HG02970 (cell line): ENCODE data around the gene ZNF771.
"Not testable (repeated sequence)": the region's sequence is repeated elsewhere in the genome, so short reads cannot be mapped to it uniquely, and the experiment has no call there.

Source experiments
- ATAC-seq: cut with Tn5 transposase; IDR thresholded peaks from one replicate; pipeline ENCODE4 v1.9.1; 2021; ENCODE audit warnings: mild to moderate bottlenecking, moderate library complexity, moderate number of reproducible peaks; ENCODE audit not compliant: unreplicated experiment, low FRiP score

ZNF771 gene

GRCh38 chr16:30429678-30430427 lies 22.4 kb downstream of the ZNF771 start, which contains the start of gene DCTPP1:
TSS of gene DCTPP1 (minus strand) at chr16:30430030. CDS start at chr16:30429980, 50 bp downstream.
- ATAC-seq: peak; percentile 98

DNA sequence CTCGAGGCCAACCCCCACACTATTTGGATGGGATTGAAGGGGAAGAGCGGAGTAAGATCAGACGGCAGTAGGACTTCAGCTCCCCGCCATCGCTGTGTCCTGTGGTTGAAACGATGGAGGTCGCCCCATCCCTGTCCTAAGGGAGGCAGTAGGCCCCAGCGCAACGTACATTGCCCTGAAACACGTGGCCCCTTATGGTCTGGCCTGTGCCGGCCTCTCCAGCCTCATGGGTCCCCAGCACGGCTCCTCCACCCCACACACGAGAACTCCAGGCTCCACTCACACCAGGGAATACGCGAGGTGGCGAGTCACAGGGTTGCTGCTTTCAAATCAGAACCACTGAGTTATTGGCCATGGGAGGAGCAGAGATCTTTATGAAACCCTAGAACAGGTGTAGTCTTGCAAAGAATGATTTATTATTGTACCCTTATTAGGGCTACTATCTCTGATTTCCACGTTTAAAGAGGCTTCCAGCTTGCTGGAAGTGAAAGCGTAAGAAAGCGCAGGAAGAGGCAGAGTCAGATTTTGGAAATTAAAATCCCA lies 23.1 kb downstream of the ZNF771 start:
- ATAC-seq: no peak

DNA sequence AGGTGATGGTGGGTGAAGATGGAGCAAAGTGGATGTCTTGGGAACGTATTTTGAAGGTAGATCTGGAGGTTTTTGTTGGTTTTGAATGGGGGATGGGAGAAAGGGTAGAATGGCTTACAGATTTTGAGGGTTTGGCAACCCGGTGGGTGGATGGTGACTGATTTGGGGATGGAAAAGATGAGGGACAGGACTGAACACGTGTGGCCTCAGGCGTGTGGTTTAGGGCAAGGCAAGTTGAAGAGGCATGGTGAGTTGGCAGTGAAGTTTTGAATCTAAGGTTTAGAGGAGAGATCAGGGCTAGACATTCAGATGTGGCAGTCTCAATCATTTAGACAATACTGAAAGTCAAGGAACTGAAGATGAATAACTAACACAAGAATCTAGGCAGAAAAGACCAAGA lies 27.4 kb downstream of the ZNF771 start:
- no peak for ATAC-seq

GRCh38 chr16:30437511-30438046 lies 30.2 kb downstream of the ZNF771 start:
- no peak for ATAC-seq

- no peak for ATAC-seq
Observed at GRCh38 chr16:30438835-30439234, 31.4 kb downstream of the ZNF771 start.

DNA sequence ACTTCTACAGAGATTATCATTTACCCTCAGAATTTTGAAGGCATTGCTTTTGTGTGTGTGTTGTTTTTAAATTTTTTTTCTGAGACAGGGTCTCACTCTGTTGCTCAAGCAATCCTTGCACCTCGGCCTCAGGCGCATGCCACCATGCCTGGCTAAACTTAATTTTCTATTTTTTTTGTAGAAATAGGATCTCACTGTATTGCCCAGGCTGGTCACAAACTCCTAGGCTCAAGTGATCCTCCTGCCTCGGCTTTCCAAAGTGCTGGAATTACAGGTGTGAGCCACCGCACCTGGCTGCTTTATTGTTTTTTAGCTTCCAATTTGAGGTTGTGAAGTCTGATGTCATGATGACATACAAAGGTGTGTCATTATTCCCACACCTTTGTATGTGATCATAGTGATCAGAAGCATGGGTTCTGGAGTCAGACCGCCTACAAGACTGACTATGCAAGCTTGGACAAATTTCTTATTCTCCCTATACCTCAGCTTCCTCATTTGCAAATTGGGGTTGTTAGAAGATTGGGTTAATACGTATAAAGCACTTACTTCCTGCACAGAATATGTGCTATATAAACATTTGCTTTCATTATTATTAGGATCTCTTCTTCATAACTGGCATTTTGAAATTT lies 32.4 kb downstream of the ZNF771 start:
- ATAC-seq: no peak

- no peak for ATAC-seq
Observed at GRCh38 chr16:30443631-30444030, 36.2 kb downstream of the ZNF771 start.

GRCh38 chr16:30444231-30445148 lies 37.1 kb downstream of the ZNF771 start:
- no peak for ATAC-seq

DNA sequence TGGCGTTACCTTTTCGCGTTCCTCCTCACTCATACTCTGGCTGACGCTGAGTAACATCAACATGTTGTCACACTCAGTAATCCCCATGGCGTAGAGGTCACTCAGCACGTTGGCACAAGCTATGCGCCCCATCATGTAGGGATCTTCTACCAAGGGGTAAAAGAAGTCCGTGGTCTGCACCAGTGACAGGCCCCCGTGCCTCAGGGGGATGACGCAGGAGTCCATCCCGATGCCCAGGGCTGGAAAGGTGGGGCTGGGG lies 37.7 kb downstream of the ZNF771 start:
- peak; percentile 7 for ATAC-seq

- ATAC-seq: peak; percentile 68
Observed at GRCh38 chr16:30445408-30446202, 38.2 kb downstream of the ZNF771 start, which contains the start of gene SEPHS2. TSS of gene SEPHS2 (minus strand) at chr16:30445874. CDS start at chr16:30445727, 147 bp downstream.

DNA sequence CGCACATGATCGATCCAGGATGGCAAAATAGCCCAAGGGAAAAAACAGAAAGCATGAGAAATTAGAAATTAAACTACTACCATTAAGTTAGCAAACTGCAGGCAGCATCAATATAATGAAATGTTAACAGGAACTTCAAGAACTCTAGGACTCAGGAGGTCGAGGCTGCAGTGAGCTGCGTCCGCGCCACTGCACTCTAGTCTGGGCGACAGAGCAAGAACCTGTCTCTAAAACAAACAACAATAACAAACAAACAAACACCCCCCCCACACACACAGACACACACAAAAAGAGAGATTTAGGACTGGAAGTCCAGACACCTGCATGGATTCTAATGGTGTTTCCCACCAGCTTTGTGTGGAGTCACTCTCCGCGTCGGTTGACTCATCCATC lies 38.8 kb downstream of the ZNF771 start:
- ATAC-seq: no peak

DNA sequence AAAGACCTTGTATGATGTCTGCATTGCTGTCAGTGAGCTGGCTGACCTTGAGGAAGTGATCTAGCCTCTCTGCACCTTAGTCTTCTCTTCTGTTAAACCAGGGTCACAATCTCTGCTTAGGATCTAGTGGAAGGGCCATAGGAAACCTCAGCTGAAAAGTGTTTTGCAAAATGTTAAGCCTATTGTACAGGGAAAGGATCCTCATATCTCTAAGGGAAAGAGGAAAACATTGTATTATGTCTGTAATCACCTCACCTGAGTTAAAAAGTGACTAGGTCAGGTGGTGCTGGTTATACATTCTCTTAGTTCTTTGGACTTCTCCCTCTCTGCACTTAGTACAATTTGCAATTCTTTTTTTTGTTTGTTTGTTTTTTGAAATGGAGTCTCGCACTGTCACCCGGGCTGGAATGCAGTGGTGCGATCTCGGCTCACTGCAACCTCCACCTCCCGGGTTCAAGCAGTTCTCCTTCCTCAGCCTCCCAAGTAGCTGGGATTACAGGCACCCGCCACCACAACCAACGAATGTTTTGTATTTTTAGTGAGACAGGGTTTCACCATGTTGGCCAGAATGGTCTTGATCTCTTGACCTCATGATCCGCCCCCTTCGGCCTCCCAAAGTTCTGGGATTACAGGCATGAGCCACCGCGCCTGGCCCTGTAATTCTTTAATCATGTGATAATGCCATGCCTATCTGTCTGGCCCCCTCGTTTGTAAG lies 40.3 kb downstream of the ZNF771 start:
- no peak for ATAC-seq

GRCh38 chr16:30449116-30449435 lies 41.7 kb downstream of the ZNF771 start:
- no peak for ATAC-seq

DNA sequence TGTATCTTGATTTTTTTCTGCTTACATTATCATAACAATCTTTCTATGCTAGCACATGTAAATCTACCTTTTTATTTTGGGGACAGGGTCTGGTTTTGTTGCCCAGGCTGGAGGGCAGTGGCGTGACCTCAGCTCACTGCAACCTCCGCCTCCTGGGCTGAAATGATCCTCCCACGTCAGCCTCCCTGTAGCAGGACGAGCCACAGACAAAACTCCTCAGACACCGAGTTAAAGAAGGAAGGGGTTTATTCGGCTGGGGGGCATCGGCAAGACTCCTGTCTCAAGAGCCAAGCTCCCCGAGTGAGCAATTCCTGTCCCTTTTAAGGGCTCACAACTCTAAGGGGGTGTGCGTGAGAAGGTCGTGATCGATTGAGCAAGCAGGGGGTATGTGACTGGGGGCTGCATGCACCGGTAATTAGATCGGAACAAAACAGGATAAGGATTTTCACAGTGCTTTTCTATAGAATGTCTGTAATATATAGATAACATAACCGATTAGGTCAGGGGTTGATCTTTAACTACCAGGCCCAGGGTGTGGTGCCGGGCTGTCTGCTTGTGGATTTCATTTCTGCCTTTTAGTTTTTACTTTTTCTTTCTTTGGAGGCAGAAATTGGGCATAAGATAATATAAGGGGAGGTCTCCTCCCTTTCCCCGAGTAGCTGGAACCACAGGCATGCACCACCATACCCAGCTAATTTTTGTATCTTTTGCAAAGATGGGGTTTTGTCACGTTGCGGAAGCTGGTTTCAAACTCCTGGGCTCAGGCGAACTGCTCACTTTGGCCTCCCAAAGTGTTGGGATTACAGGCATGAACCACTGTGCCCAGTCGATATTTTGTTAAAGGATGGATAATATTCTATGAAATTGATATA lies 45.5 kb downstream of the ZNF771 start:
- not testable (repeated sequence) for ATAC-seq

DNA sequence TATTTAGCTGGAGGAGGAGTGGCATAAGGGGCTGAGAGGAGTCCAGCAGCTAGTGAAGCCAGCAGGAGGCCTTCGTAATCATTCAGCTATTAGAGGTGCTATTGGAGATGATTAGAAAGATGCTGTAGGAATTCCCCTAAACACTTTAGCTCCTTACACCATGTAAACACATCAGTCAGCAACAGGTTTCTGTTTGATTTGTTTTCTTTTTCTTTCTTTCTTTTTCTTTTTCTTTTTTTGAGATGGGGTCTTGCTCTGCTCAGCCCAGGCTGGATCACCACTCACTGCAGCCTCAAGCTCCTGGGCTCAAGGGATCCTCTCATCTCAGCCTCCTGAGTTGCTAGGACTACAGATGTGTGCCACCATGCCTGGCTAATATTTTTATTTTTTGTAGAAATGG lies 48.9 kb downstream of the ZNF771 start:
- no peak for ATAC-seq

DNA sequence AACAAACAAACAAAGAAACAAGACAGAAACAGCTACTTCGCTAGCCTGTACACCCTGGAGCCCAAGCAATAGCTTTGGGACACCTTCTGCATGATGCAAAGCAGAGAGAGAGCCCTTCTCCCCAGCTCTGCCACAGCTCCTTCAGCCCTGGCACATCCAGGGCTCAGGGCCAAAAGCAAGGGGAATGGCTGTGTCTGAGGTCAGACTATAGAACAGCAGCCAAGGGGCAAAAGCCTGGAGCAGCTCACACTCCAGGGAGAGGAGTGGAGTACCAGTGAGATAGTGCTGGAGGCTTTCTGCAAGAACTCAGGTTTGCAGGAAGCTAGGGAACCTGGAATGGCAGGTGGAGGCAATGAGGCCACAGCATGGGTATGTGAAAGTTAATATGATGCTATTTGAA lies 49.9 kb downstream of the ZNF771 start:
- ATAC-seq: no peak

GRCh38 chr16:30457743-30458560 lies 50.5 kb downstream of the ZNF771 start:
- ATAC-seq: no peak
